AG04450 (cell line): Measurements from ENCODE around the gene CLBA1. TPM values are rescaled to one million over a fixed set of nuclear protein-coding genes. Genes with fewer than 3 reads are reported as not detected.

Source experiments
- CTCF ChIA-PET: fragments of 300-600, 350-600 bp; formaldehyde crosslinking; extraction: SDS; loops from one replicate; lab custom pipeline; 2022; ENCODE audit warnings: antibody characterized with exemption, inconsistent platforms; lab: Charles Lee
- POLR2A ChIA-PET: fragments of 350-600 bp; formaldehyde crosslinking; extraction: SDS; loops from one replicate; lab custom pipeline; 2021; ENCODE audit warnings: antibody characterized with exemption, inconsistent platforms; lab: Yijun Ruan, JAX
- DNase-seq: peaks from one replicate; pipeline ENCODE4 v3.0.0-alpha.2; 2011; ENCODE audit warnings: low read depth, low spot score
- H3K27ac ChIP-seq: one replicate; pipeline ENCODE4 v1.5.1; 2012; ENCODE audit warnings: low read depth, low read length, control low read depth
- H3K27me3 ChIP-seq: one replicate; pipeline ENCODE4 v1.6.0; 2012; ENCODE audit warnings: low read length; ENCODE audit not compliant: control insufficient read depth, insufficient read depth
- H3K4me3 ChIP-seq: 2 replicates; pipeline ENCODE4 v1.5.1; 2011; ENCODE audit warnings: mild to moderate bottlenecking, low read depth, low read length, control low read depth
- H3K9me3 ChIP-seq: 2 replicates; pipeline ENCODE4 v1.5.1; 2012; ENCODE audit warnings: low read length; ENCODE audit not compliant: control insufficient read depth, insufficient read depth
- CTCF ChIP-seq: IDR thresholded peaks from 2 replicates; pipeline ENCODE4 v1.5.1; 2011; ENCODE audit warnings: low read depth, low read length, control low read depth, inconsistent platforms
- polyA plus RNA-seq: library from polyadenylated mRNA; depleted of rRNA; stranded (reverse); fragments of >200 nt; gene quantifications from 2 replicates; pipeline ENCODE4 v1.2.3, GENCODE V29; 2011; rRNA removed

CLBA1 gene
- polyA plus RNA-seq, 1 experiment, result 4.6 TPM

- H3K27ac ChIP-seq, result no peak overlapping the region
- H3K4me3 ChIP-seq, result no peak overlapping the region
- ChIA-PET POLR2A (interaction anchor here (0.6 kb wide), 1 partner anchor 56 kb away, joined by 3 read pairs; the partner anchor contains the start of gene CLBA1), CTCF (interaction anchor here (0.6 to 1.0 kb wide), 3 partner anchors 44 to 118 kb away, joined by 4 read pairs; no protein-coding TSS in a partner anchor)
- peaks cover 11% of the 10 kb centered on the region for H3K27me3 ChIP-seq
- DNase-seq, result no peak
- H3K9me3 ChIP-seq, result no peaks in the 10 kb centered on the region; the same call in 1 of the 2 replicates
- no peak for TF ChIP-seq CTCF
These were observed 56.5 kb downstream of the CLBA1 start for GRCh38 chr14:105041841-105042765.

- POLR2A ChIA-PET, result no interaction called here
These were observed 57.2 kb downstream of the CLBA1 start for GRCh38 chr14:105042813-105043212.

GRCh38 chr14:105043641-105044040 lies 58.1 kb downstream of the CLBA1 start:
- Histone ChIP-seq H3K27ac (no peak overlapping the region), H3K9me3 (no peaks in the 10 kb centered on the region; the same call in 1 of the 2 replicates), H3K4me3 (no peak overlapping the region), H3K27me3 (peaks cover 13% of the 10 kb centered on the region)
- DNase-seq, result no peak
- POLR2A ChIA-PET, result no interaction called here
- CTCF ChIA-PET, result interaction anchor here (2.7 to 5.2 kb wide), 2 partner anchors 69 to 145 kb away, joined by 20 to 127 read pairs; no protein-coding TSS in a partner anchor
- no peak for TF ChIP-seq CTCF

More at GRCh38 chr14:105042813-105043212, 57.2 kb downstream of the CLBA1 start:
- Histone ChIP-seq H3K4me3 (no peak overlapping the region), H3K9me3 (no peaks in the 10 kb centered on the region; the same call in 1 of the 2 replicates), H3K27ac (no peak overlapping the region), H3K27me3 (peaks cover 13% of the 10 kb centered on the region)
- TF ChIP-seq CTCF, result no peak
- DNase-seq, result no peak
- CTCF ChIA-PET, result interaction anchor here (1.0 kb wide), 1 partner anchor 67 kb away, joined by 4 read pairs; no protein-coding TSS in a partner anchor

Other genes starting within 250 kb of the CLBA1 start
- 49.7 and 75.3 TPM in 2 replicates for gene SIVA1, start 232.6 kb upstream of the CLBA1 start, polyA plus RNA-seq
- 104 and 129 TPM in 2 replicates for gene AKT1, start 190.0 kb upstream of the CLBA1 start, polyA plus RNA-seq
- gene ZBTB42, start 184.7 kb upstream of the CLBA1 start, polyA plus RNA-seq, result 1.6 and 2.5 TPM in 2 replicates
- gene CEP170B, start 120.5 kb upstream of the CLBA1 start, polyA plus RNA-seq, result 4.2 and 4.3 TPM in 2 replicates
- 0.01 TPM in 2 replicates for gene PLD4, start 60.9 kb upstream of the CLBA1 start, polyA plus RNA-seq
- gene AHNAK2, start 7.4 kb upstream of the CLBA1 start, polyA plus RNA-seq, result 10.0 and 10.5 TPM in 2 replicates
- gene CDCA4, start 35.3 kb downstream of the CLBA1 start, polyA plus RNA-seq, result 6.8 and 7.8 TPM in 2 replicates
- 0.07 and 0.14 TPM in 2 replicates for gene GPR132, start 79.6 kb downstream of the CLBA1 start, polyA plus RNA-seq
- gene JAG2, start 183.0 kb downstream of the CLBA1 start, polyA plus RNA-seq, result 0.17 and 0.22 TPM in 2 replicates
- gene NUDT14, start 195.5 kb downstream of the CLBA1 start, polyA plus RNA-seq, result 7.2 and 11.0 TPM in 2 replicates